MM.1S (cell line): ENCODE measurements around the gene ZNF431.
"Not testable (repeated sequence)": the region's sequence is repeated elsewhere in the genome, so short reads cannot be mapped to it uniquely, and the experiment has no call there.

Experiments
- DNase-seq: peaks from one replicate; pipeline ENCODE4 v3.0.0-alpha.2; 2015
- H2AFZ ChIP-seq: fragments of 300-600 bp; sonication (generic); 2 replicates; pipeline ENCODE4 v1.6.0; 2016; ENCODE audit warnings: antibody characterized with exemption, low read length
- H3F3A ChIP-seq: fragments of 300-600 bp; sonication (generic); 2 replicates; pipeline ENCODE4 v1.6.1; 2016; ENCODE audit warnings: mild to moderate bottlenecking, antibody characterized with exemption, low read length, moderate library complexity, mixed read lengths; ENCODE audit not compliant: insufficient read depth
- H3K27ac ChIP-seq: fragments of 300-600 bp; sonication (generic); 2 replicates; pipeline ENCODE4 v1.5.1; 2016; ENCODE audit warnings: mild to moderate bottlenecking, low read length
- H3K27me3 ChIP-seq: fragments of 300-600 bp; sonication (generic); replicated peaks from 2 replicates; pipeline ENCODE4 v1.6.0; 2016; ENCODE audit warnings: low read length; ENCODE audit not compliant: insufficient read depth
- H3K36me3 ChIP-seq: fragments of 300-600 bp; sonication (generic); replicated peaks from 2 replicates; pipeline ENCODE4 v1.6.1; 2016; ENCODE audit warnings: mild to moderate bottlenecking, low read length, mixed read lengths; ENCODE audit not compliant: insufficient read depth
- H3K4me1 ChIP-seq: fragments of 300-600 bp; sonication (generic); 2 replicates; pipeline ENCODE4 v1.6.1; 2016; ENCODE audit warnings: low read length, mixed read lengths
- H3K4me2 ChIP-seq: fragments of 300-600 bp; sonication (generic); 2 replicates; pipeline ENCODE4 v1.6.0; 2016; ENCODE audit warnings: low read depth, low read length
- H3K4me3 ChIP-seq: fragments of 300-600 bp; sonication (generic); 2 replicates; pipeline ENCODE4 v1.5.1; 2016; ENCODE audit warnings: low read length, mixed read lengths
- H3K79me2 ChIP-seq: fragments of 300-600 bp; sonication (generic); 2 replicates; pipeline ENCODE4 v1.6.1; 2016; ENCODE audit warnings: mixed run types, low read length, mixed read lengths
- H3K9ac ChIP-seq: fragments of 300-600 bp; sonication (generic); 2 replicates; pipeline ENCODE4 v1.6.1; 2016; ENCODE audit warnings: low read length, mixed read lengths
- H3K9me2 ChIP-seq: fragments of 300-600 bp; sonication (generic); replicated peaks from 2 replicates; pipeline ENCODE4 v1.6.1; 2016; ENCODE audit warnings: mild to moderate bottlenecking, low read length, mixed read lengths; ENCODE audit not compliant: insufficient read depth
- H3K9me3 ChIP-seq: fragments of 300-600 bp; sonication (generic); replicated peaks from 2 replicates; pipeline ENCODE4 v1.6.1; 2016; ENCODE audit warnings: mild to moderate bottlenecking, low read length, mixed read lengths; ENCODE audit not compliant: insufficient read depth
- H4K20me1 ChIP-seq: fragments of 300-600 bp; sonication (generic); 2 replicates; pipeline ENCODE4 v1.6.1; 2016; ENCODE audit warnings: mild to moderate bottlenecking, low read length, moderate library complexity, mixed read lengths; ENCODE audit not compliant: insufficient read depth
- EZH2 ChIP-seq: fragments of 300-600 bp; sonication (generic); optimal IDR thresholded peaks from 2 replicates; pipeline ENCODE3; 2017; ENCODE audit warnings: low read depth, mild to moderate bottlenecking, antibody characterized with exemption, low read length, mixed read lengths
- EZH2phosphoT487 ChIP-seq: fragments of 300-600 bp; sonication (generic); IDR thresholded peaks from 2 replicates; pipeline ENCODE4 v1.6.1; 2018; ENCODE audit warnings: antibody characterized with exemption, low read length
- TF ChIP-seq, protein P1 (sequence below): fragments of 300-600 bp; sonication (generic); IDR thresholded peaks from 2 replicates; pipeline ENCODE4 v1.5.1; 2016; ENCODE audit warnings: antibody characterized with exemption, low read length, mixed read lengths

Gene ZNF431

DNA sequence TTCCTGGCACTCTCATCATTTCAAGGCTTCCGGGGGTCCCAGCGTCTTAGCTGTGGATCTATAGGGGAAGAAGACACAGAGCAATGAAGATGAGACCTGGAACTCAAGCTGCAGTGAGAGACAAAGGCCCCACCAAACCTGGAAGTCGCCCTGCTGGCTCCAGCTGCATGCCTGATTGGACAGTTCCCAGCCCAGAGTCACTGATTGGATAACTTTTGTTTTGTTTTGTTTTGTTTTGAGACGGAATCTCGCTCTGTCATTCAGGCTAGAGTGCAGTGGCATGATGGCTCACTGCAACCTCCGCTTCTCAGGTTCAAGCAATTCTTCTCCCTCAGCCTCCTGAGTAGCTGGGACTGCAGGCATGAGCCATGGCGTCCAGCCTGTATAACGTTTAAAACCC lies 6.4 kb upstream of the ZNF431 start:
- Histone ChIP-seq H2AFZ (no peak overlapping the region), H3K4me3 (no peak overlapping the region), H3K4me1 (no peaks in the 10 kb centered on the region), H3K27ac (no peak overlapping the region), H3K4me2 (no peak overlapping the region), H3F3A (no peaks in the 10 kb centered on the region), H3K9me3 (no peaks in the 10 kb centered on the region), H3K36me3 (no peaks in the 10 kb centered on the region), H3K79me2 (no peaks in the 10 kb centered on the region), H4K20me1 (no peaks in the 10 kb centered on the region), H3K27me3 (no peaks in the 10 kb centered on the region), H3K9me2 (no peaks in the 10 kb centered on the region), H3K9ac (no peak overlapping the region)
- DNase-seq: no peak
- TF ChIP-seq, protein P1, sequence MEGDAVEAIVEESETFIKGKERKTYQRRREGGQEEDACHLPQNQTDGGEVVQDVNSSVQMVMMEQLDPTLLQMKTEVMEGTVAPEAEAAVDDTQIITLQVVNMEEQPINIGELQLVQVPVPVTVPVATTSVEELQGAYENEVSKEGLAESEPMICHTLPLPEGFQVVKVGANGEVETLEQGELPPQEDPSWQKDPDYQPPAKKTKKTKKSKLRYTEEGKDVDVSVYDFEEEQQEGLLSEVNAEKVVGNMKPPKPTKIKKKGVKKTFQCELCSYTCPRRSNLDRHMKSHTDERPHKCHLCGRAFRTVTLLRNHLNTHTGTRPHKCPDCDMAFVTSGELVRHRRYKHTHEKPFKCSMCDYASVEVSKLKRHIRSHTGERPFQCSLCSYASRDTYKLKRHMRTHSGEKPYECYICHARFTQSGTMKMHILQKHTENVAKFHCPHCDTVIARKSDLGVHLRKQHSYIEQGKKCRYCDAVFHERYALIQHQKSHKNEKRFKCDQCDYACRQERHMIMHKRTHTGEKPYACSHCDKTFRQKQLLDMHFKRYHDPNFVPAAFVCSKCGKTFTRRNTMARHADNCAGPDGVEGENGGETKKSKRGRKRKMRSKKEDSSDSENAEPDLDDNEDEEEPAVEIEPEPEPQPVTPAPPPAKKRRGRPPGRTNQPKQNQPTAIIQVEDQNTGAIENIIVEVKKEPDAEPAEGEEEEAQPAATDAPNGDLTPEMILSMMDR: no peak
- no peak for TF ChIP-seq EZH2phosphoT487
- TF ChIP-seq EZH2: no peak

DNA sequence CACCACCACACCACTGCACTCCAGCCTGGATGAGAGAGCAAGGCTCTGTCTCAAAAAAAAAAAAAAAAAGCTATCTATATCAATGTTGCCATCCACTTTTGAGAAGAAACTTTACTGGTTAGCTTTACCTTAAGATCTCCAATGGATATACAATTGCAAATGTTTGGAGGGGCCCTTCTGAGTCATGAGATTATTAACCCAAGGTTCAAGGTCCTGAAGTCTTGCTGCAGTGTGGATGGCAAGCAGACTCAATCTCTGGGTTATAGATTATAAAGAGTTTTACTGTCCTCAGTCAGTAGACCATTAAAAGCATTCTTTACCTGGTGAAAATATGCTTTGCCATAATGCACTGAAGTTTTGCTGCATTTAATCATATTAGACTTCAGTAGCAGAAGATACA lies 3.7 kb upstream of the ZNF431 start:
- Histone ChIP-seq H4K20me1 (no peaks in the 10 kb centered on the region), H3K9me2 (no peaks in the 10 kb centered on the region), H3K9me3 (no peaks in the 10 kb centered on the region), H3K4me1 (no peaks in the 10 kb centered on the region), H3K4me3 (no peak overlapping the region), H3K79me2 (peaks cover 10% of the 10 kb centered on the region), H3K4me2 (no peak overlapping the region), H3K27me3 (no peaks in the 10 kb centered on the region), H3F3A (no peaks in the 10 kb centered on the region), H2AFZ (no peak overlapping the region), H3K27ac (no peak overlapping the region), H3K9ac (no peak overlapping the region), H3K36me3 (no peaks in the 10 kb centered on the region)
- TF ChIP-seq, protein P1: no peak
- TF ChIP-seq EZH2phosphoT487: no peak
- TF ChIP-seq EZH2: no peak
- no peak for DNase-seq

DNA sequence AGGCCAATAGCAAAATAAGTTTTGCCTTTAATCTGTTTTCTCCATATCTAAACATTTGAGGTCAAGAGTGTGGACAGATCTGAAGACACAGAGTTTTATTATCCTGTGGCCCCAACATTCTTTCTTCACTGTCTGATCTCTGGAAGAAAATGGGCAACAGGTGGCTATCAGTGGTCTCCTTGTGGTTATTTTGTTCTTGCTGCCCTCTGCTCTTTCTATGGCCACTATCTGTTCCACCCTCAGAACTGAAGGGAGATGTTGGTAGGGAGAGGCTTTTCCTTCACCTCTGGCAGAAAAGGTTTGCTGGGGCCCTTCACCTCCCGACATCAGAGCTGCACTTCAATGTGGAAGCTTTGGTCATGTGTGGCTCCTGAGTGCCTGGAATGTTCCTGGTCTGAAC lies 834 bp upstream of the ZNF431 start:
- not testable (repeated sequence) for H3F3A ChIP-seq, H3K36me3 ChIP-seq, H3K9me2 ChIP-seq, H3K9me3 ChIP-seq, H3K27ac ChIP-seq, H3K9ac ChIP-seq, H3K4me3 ChIP-seq, H3K27me3 ChIP-seq, H3K4me1 ChIP-seq, H2AFZ ChIP-seq, DNase-seq, H3K4me2 ChIP-seq, H4K20me1 ChIP-seq
- H3K79me2 ChIP-seq: peaks cover 15% of the 10 kb centered on the region

DNA sequence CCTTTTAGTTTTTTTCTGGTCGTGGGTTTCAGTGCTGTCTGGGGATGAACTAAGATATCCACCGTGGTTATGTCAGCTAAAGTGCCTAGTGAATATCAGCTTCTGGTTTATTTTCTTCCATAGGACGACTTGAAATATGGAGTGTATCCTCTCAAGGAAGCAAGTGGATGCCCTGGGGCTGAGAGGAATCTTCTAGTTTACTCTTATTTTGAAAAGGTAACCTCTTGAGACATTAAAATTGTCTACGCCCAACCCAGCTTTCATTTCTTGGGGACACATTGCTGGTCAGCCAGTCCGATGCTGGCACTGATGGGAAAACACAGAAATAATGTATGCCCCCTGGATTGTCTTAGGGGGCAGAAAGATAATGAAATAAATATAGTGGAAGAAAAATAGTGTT lies 1.6 kb downstream of the ZNF431 start:
- Histone ChIP-seq H3K9me2 (no peaks in the 10 kb centered on the region), H3K9me3 (no peaks in the 10 kb centered on the region), H3K27ac (no peak overlapping the region), H3K4me2 (no peak overlapping the region), H3K27me3 (no peaks in the 10 kb centered on the region), H3K4me3 (no peak overlapping the region), H3K4me1 (no peaks in the 10 kb centered on the region), H3K36me3 (no peaks in the 10 kb centered on the region), H3F3A (no peaks in the 10 kb centered on the region), H3K9ac (no peak overlapping the region), H4K20me1 (no peaks in the 10 kb centered on the region), H2AFZ (no peak overlapping the region), H3K79me2 (peaks cover 15% of the 10 kb centered on the region)
- no peak for DNase-seq
- no peak for TF ChIP-seq EZH2phosphoT487
- TF ChIP-seq EZH2: no peak
- TF ChIP-seq, protein P1: no peak
